GM23338 (cell line): ENCODE results near the gene ZFC3H1. TPM values are rescaled to one million over a fixed set of nuclear protein-coding genes. Genes with fewer than 3 reads are reported as not detected.

Experiments used
- ATAC-seq: fragments of 200-7000 bp; cut with Tn5 transposase; 3 replicates; pipeline ENCODE4 v1.9.1; 2020
- DNase-seq: peaks from one replicate; pipeline ENCODE4 v3.0.0-alpha.2; 2015; ENCODE audit warnings: low spot score
- H2AFZ ChIP-seq: fragments of 200-600 bp; sonication (generic); 2 replicates; pipeline ENCODE4 v1.8.0; 2016; ENCODE audit warnings: antibody characterized with exemption, mild to moderate bottlenecking, moderate library complexity
- H3F3A ChIP-seq: fragments of 200-600 bp; sonication (generic); replicated peaks from 2 replicates; pipeline ENCODE4 v1.8.0; 2017; ENCODE audit warnings: antibody characterized with exemption, mixed run types, low read depth
- H3K27ac ChIP-seq: fragments of 200-600 bp; sonication (generic); 2 replicates; pipeline ENCODE4 v1.6.1; 2016; ENCODE audit warnings: low read depth
- H3K27me3 ChIP-seq: fragments of 200-600 bp; sonication (generic); 2 replicates; pipeline ENCODE4 v1.8.0; 2016; ENCODE audit warnings: mild to moderate bottlenecking, mixed run types, moderate library complexity; ENCODE audit not compliant: insufficient read depth
- H3K36me3 ChIP-seq: fragments of 200-600 bp; sonication (generic); 2 replicates; pipeline ENCODE4 v1.8.0; 2016; ENCODE audit warnings: mild to moderate bottlenecking; ENCODE audit not compliant: insufficient read depth
- H3K4me1 ChIP-seq: fragments of 200-600 bp; sonication (generic); 2 replicates; pipeline ENCODE4 v1.8.0; 2016; ENCODE audit warnings: mild to moderate bottlenecking, moderate library complexity; ENCODE audit not compliant: insufficient read depth
- H3K4me2 ChIP-seq: fragments of 200-600 bp; sonication (generic); 2 replicates; pipeline ENCODE4 v1.7.1; 2017; ENCODE audit warnings: mixed run types
- H3K4me3 ChIP-seq: fragments of 200-600 bp; sonication (generic); 2 replicates; pipeline ENCODE4 v1.6.1; 2016; ENCODE audit warnings: mixed run types
- H3K79me2 ChIP-seq: fragments of 200-600 bp; sonication (generic); replicated peaks from 2 replicates; pipeline ENCODE4 v1.8.0; 2017; ENCODE audit warnings: mild to moderate bottlenecking; ENCODE audit not compliant: insufficient read depth
- H3K9me2 ChIP-seq: fragments of 200-600 bp; sonication (generic); 2 replicates; pipeline ENCODE4 v1.8.0; 2017; ENCODE audit not compliant: insufficient read depth
- H4K20me1 ChIP-seq: fragments of 200-600 bp; sonication (generic); replicated peaks from 2 replicates; pipeline ENCODE4 v1.8.0; 2017; ENCODE audit warnings: mild to moderate bottlenecking; ENCODE audit not compliant: insufficient read depth
- H3K27ac Mint-ChIP-seq: 2 replicates; pipeline ENCODE4 v1.8.0; 2020; ENCODE audit warnings: inconsistent platforms, mild to moderate bottlenecking, moderate library complexity, mixed read lengths
- H3K27me3 Mint-ChIP-seq: 3 replicates; pipeline ENCODE4 v1.8.0; 2022; ENCODE audit warnings: low read depth, mild to moderate bottlenecking, moderate library complexity, mixed read lengths, inconsistent platforms; ENCODE audit not compliant: insufficient read depth, poor library complexity
- H3K36me3 Mint-ChIP-seq: 3 replicates; pipeline ENCODE4 v1.8.0; 2021; ENCODE audit warnings: low read depth, mild to moderate bottlenecking, inconsistent platforms, moderate library complexity, mixed read lengths
- H3K4me1 Mint-ChIP-seq: 3 replicates; pipeline ENCODE4 v1.8.0; 2020; ENCODE audit warnings: mild to moderate bottlenecking, inconsistent platforms, mixed read lengths
- H3K4me3 Mint-ChIP-seq: 3 replicates; pipeline ENCODE4 v1.8.0; 2021; ENCODE audit warnings: moderate library complexity, mild to moderate bottlenecking, inconsistent platforms, mixed read lengths
- H3K9me3 Mint-ChIP-seq: 3 replicates; pipeline ENCODE4 v1.8.0; 2020; ENCODE audit warnings: moderate library complexity, mild to moderate bottlenecking, inconsistent platforms, mixed read lengths
- CREB1 ChIP-seq: fragments of 250-450 bp; sonication (Bioruptor Pico); IDR thresholded peaks from 2 replicates; pipeline ENCODE4 v1.5.0; 2020; ENCODE audit warnings: low read depth, mild to moderate bottlenecking, moderate library complexity
- ETS1 ChIP-seq: IDR thresholded peaks from 2 replicates; pipeline ENCODE4 v1.6.1; 2016; ENCODE audit warnings: antibody characterized with exemption
- EZH2phosphoT487 ChIP-seq: fragments of 200-600 bp; sonication (generic); IDR thresholded peaks from one replicate; pipeline ENCODE4 v1.8.1; 2018; ENCODE audit warnings: antibody characterized with exemption; ENCODE audit not compliant: unreplicated experiment
- JUNB ChIP-seq: IDR thresholded peaks from one replicate; pipeline ENCODE4 v1.6.1; 2016; ENCODE audit warnings: antibody characterized with exemption; ENCODE audit not compliant: unreplicated experiment
- NANOG ChIP-seq: IDR thresholded peaks from 2 replicates; pipeline ENCODE4 v1.6.1; 2016; ENCODE audit warnings: antibody characterized with exemption, borderline replicate concordance
- ZNF331 ChIP-seq: fragments of 250-450 bp; sonication (Bioruptor Pico); IDR thresholded peaks from 2 replicates; pipeline ENCODE4 v1.5.0; 2020; ENCODE audit warnings: low read depth, mild to moderate bottlenecking, moderate library complexity
- polyA plus RNA-seq: library from polyadenylated mRNA; unstranded; fragments of >200 nt; fragmentation: Nextera tagmentation; extraction: Ambion mirVana; gene quantifications from 2 replicates; pipeline ENCODE4 v1.2.1, GENCODE V29; 2016
- total RNA-seq: library from RNA; depleted of rRNA; stranded (reverse); fragments of >200 nt; shearing (Covaris generic); gene quantifications from 2 replicates; pipeline ENCODE4 v1.2.3, GENCODE V29; 2014
- TF ChIP-seq, protein P1 (sequence below): fragments of 250-450 bp; sonication (Bioruptor Pico); IDR thresholded peaks from 2 replicates; pipeline ENCODE4 v1.5.0; 2020; ENCODE audit warnings: mild to moderate bottlenecking, moderate library complexity
- TF ChIP-seq, protein P2 (sequence below): IDR thresholded peaks from one replicate; pipeline ENCODE4 v1.6.1; 2018; ENCODE audit warnings: antibody characterized with exemption; ENCODE audit not compliant: unreplicated experiment

The ZFC3H1 gene
- total and polyA plus RNA-seq, 2 experiments from 2014 or later = 30.3 to 46.2 TPM

DNA sequence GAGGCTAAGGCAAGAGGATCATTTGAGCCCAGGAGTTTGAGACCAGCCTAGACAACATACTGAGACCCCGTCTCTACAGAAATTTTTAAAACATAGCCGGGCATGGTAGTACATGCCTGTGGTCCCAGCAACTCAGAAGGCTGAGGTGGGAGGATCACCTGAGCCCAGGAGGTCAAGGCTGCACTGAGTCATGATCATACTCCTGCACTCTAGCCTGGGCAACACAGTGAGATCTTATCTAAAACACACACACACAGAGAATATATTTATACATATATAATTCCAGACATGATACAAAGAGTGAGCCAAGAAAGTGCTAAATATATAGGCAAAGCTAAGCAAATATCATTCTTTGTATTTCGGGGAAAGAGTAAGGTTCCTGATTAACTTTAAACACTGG lies 9.4 kb downstream of the ZFC3H1 start:
- peaks cover 20% of the 10 kb centered on the region for H3K36me3 ChIP-seq

GRCh38 chr12:71653137-71653536 lies 10.5 kb downstream of the ZFC3H1 start:
- no peaks in the 10 kb centered on the region for H3K4me1 ChIP-seq
- Mint-ChIP-seq H3K36me3 (peaks cover 26% of the 10 kb centered on the region), H3K4me1 (no peaks in the 10 kb centered on the region), H3K27me3 (no peaks in the 10 kb centered on the region), H3K4me3 (no peak overlapping the region), H3K27ac (no peak overlapping the region), H3K9me3 (no peaks in the 10 kb centered on the region)
- DNase-seq (no peak), ATAC-seq (no peak)
- no peak overlapping the region for H3K4me3 ChIP-seq
- no peaks in the 10 kb centered on the region for H3F3A ChIP-seq
- H3K36me3 ChIP-seq = peaks cover 15% of the 10 kb centered on the region
- H3K27me3 ChIP-seq = no peaks in the 10 kb centered on the region
- H2AFZ ChIP-seq = no peak overlapping the region
- no peak overlapping the region for H3K27ac ChIP-seq
- H3K9me2 ChIP-seq = no peaks in the 10 kb centered on the region
- H3K4me2 ChIP-seq = no peak overlapping the region
- peaks cover 13% of the 10 kb centered on the region; the same call in 1 of the 2 replicates for H4K20me1 ChIP-seq
- H3K79me2 ChIP-seq = peaks cover 96% of the 10 kb centered on the region
- TF ChIP-seq ETS1 (no peak), ZNF331 (no peak), EZH2phosphoT487 (no peak), CREB1 (no peak)
- TF ChIP-seq, protein P1, sequence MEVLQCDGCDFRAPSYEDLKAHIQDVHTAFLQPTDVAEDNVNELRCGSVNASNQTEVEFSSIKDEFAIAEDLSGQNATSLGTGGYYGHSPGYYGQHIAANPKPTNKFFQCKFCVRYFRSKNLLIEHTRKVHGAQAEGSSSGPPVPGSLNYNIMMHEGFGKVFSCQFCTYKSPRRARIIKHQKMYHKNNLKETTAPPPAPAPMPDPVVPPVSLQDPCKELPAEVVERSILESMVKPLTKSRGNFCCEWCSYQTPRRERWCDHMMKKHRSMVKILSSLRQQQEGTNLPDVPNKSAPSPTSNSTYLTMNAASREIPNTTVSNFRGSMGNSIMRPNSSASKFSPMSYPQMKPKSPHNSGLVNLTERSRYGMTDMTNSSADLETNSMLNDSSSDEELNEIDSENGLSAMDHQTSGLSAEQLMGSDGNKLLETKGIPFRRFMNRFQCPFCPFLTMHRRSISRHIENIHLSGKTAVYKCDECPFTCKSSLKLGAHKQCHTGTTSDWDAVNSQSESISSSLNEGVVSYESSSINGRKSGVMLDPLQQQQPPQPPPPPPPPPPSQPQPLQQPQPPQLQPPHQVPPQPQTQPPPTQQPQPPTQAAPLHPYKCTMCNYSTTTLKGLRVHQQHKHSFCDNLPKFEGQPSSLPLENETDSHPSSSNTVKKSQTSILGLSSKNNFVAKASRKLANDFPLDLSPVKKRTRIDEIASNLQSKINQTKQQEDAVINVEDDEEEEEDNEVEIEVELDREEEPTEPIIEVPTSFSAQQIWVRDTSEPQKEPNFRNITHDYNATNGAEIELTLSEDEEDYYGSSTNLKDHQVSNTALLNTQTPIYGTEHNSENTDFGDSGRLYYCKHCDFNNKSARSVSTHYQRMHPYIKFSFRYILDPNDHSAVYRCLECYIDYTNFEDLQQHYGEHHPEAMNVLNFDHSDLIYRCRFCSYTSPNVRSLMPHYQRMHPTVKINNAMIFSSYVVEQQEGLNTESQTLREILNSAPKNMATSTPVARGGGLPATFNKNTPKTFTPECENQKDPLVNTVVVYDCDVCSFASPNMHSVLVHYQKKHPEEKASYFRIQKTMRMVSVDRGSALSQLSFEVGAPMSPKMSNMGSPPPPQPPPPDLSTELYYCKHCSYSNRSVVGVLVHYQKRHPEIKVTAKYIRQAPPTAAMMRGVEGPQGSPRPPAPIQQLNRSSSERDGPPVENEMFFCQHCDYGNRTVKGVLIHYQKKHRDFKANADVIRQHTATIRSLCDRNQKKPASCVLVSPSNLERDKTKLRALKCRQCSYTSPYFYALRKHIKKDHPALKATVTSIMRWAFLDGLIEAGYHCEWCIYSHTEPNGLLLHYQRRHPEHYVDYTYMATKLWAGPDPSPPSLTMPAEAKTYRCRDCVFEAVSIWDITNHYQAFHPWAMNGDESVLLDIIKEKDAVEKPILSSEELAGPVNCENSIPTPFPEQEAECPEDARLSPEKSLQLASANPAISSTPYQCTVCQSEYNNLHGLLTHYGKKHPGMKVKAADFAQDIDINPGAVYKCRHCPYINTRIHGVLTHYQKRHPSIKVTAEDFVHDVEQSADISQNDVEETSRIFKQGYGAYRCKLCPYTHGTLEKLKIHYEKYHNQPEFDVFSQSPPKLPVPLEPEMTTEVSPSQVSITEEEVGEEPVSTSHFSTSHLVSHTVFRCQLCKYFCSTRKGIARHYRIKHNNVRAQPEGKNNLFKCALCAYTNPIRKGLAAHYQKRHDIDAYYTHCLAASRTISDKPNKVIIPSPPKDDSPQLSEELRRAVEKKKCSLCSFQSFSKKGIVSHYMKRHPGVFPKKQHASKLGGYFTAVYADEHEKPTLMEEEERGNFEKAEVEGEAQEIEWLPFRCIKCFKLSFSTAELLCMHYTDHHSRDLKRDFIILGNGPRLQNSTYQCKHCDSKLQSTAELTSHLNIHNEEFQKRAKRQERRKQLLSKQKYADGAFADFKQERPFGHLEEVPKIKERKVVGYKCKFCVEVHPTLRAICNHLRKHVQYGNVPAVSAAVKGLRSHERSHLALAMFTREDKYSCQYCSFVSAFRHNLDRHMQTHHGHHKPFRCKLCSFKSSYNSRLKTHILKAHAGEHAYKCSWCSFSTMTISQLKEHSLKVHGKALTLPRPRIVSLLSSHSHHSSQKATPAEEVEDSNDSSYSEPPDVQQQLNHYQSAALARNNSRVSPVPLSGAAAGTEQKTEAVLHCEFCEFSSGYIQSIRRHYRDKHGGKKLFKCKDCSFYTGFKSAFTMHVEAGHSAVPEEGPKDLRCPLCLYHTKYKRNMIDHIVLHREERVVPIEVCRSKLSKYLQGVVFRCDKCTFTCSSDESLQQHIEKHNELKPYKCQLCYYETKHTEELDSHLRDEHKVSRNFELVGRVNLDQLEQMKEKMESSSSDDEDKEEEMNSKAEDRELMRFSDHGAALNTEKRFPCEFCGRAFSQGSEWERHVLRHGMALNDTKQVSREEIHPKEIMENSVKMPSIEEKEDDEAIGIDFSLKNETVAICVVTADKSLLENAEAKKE (CRISPR knock-in tag) = no peak

More for the DNA sequence above, 9.4 kb downstream of the ZFC3H1 start:
- no peak for ATAC-seq
- Histone ChIP-seq H3K4me2 (no peak overlapping the region), H3K27me3 (no peaks in the 10 kb centered on the region), H3K4me1 (no peaks in the 10 kb centered on the region), H3F3A (no peaks in the 10 kb centered on the region), H3K79me2 (peaks cover 96% of the 10 kb centered on the region), H3K9me2 (no peaks in the 10 kb centered on the region), H3K27ac (no peak overlapping the region), H4K20me1 (peaks cover 13% of the 10 kb centered on the region; the same call in 1 of the 2 replicates), H2AFZ (no peak overlapping the region), H3K4me3 (no peak overlapping the region)
- peaks cover 36% of the 10 kb centered on the region for H3K36me3 Mint-ChIP-seq
- H3K4me1 Mint-ChIP-seq = no peaks in the 10 kb centered on the region
- TF ChIP-seq, protein P2, sequence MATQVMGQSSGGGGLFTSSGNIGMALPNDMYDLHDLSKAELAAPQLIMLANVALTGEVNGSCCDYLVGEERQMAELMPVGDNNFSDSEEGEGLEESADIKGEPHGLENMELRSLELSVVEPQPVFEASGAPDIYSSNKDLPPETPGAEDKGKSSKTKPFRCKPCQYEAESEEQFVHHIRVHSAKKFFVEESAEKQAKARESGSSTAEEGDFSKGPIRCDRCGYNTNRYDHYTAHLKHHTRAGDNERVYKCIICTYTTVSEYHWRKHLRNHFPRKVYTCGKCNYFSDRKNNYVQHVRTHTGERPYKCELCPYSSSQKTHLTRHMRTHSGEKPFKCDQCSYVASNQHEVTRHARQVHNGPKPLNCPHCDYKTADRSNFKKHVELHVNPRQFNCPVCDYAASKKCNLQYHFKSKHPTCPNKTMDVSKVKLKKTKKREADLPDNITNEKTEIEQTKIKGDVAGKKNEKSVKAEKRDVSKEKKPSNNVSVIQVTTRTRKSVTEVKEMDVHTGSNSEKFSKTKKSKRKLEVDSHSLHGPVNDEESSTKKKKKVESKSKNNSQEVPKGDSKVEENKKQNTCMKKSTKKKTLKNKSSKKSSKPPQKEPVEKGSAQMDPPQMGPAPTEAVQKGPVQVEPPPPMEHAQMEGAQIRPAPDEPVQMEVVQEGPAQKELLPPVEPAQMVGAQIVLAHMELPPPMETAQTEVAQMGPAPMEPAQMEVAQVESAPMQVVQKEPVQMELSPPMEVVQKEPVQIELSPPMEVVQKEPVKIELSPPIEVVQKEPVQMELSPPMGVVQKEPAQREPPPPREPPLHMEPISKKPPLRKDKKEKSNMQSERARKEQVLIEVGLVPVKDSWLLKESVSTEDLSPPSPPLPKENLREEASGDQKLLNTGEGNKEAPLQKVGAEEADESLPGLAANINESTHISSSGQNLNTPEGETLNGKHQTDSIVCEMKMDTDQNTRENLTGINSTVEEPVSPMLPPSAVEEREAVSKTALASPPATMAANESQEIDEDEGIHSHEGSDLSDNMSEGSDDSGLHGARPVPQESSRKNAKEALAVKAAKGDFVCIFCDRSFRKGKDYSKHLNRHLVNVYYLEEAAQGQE = no peak
- TF ChIP-seq JUNB = no peak
- no peak for TF ChIP-seq NANOG
- no peak overlapping the region for H3K4me3 Mint-ChIP-seq
- H3K27ac Mint-ChIP-seq = no peak overlapping the region
- H3K27me3 Mint-ChIP-seq = no peaks in the 10 kb centered on the region
- no peaks in the 10 kb centered on the region for H3K9me3 Mint-ChIP-seq
- DNase-seq = no peak
